ENCODE measurements around the gene OPRD1.

OPRD1 gene

GRCh38 chr1:28886731-28887418, 74.9 kb downstream of the OPRD1 start:
- no peak for FAIRE-seq

- FAIRE-seq = no peak
Measured at GRCh38 chr1:28887419-28887834, 75.5 kb downstream of the OPRD1 start.

GRCh38 chr1:28887835-28888682, 76.1 kb downstream of the OPRD1 start:
- peak; percentile 49 for FAIRE-seq

GRCh38 chr1:28888915-28889314, 76.9 kb downstream of the OPRD1 start:
- no peak for FAIRE-seq

- FAIRE-seq = no peak
Measured at GRCh38 chr1:28889357-28889756, 77.4 kb downstream of the OPRD1 start.

- no peak for FAIRE-seq
Measured at GRCh38 chr1:28890435-28890834, 78.5 kb downstream of the OPRD1 start.

DNA sequence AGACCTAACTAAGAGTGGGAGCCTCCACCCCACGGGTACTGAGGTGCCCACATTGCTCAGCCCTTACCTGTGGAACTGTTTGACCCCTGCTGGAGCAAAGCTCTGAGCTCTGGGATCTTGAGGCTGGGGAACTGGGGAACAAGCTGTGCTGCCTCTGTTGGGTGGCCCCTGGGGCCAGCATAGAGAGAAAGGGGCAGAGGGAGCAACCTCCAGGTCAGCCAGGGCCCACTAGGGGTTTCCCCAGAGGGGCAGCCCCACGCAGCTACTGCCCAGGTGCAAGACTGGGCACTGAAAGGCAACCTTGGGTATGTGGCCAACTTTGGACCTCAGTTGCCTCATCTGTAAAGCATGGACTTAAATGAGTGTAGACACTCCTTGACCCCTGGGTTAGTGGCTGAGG, 78.9 kb downstream of the OPRD1 start:
- no peak for FAIRE-seq

- FAIRE-seq = no peak
Measured at GRCh38 chr1:28891256-28891655, 79.3 kb downstream of the OPRD1 start.

GRCh38 chr1:28893403-28894102, 81.6 kb downstream of the OPRD1 start:
- no peak for FAIRE-seq

GRCh38 chr1:28894785-28895184, 82.8 kb downstream of the OPRD1 start:
- no peak for FAIRE-seq

- FAIRE-seq = no peak
Measured at GRCh38 chr1:28895896-28896608, 84.1 kb downstream of the OPRD1 start.

DNA sequence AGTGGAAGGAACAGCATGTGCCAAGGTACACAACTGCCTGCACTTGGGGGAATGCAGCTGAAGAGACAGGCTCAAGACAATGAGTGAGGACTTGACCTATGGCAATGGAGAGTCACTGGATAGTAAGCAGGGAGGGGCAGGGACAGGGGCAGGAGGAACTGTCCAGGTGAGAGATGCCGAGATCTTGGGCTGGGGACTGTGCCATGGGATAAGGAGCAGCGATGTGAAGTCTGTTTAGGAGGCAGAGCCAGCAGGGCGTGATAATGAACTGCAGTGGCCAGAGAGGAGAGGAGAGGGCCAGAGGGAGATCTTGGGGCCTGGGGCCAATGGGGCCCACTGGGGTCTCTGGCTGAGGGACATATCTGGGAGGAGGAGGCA, 84.6 kb downstream of the OPRD1 start:
- no peak for FAIRE-seq

DNA sequence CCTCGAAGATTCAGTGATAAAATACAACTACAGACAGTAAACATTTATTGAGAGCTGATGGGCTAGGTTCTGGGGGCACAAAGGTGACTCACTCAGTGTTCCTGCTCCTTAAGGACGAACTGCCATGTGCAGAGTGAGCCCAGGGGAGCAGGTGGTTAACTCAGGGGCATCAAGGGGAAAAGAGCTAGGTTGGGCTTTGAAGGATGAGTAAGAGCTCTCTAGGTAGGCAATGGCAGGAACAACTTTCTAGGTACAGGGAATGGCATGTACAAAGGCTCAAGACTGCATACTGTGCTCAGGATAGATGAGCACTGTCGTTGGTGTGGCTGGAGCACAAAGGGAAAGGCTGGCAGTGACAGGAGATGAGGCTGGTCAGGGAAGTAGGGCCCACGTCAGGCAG, 85.8 kb downstream of the OPRD1 start:
- no peak for FAIRE-seq

- FAIRE-seq = no peak
Measured at GRCh38 chr1:28898405-28898881, 86.5 kb downstream of the OPRD1 start.

DNA sequence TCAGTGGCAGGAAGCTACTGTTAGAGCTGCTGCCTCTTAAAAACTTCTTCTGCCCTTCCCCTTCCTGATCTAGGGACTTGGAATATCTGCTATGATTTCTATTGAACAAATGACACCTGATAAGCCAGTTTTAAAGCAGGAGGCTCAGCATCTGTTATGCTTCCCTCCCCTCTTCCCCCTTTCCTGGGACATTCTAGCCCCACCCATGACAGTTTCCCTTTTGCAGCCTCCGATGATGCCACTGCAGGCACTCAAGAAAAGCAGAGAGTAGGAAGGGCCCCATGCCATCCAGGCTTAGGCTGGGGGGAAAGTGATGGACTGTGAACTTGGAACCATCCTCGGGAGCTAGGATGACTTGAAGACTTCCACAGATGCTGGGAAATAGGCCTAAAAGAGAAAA, 87.3 kb downstream of the OPRD1 start:
- FAIRE-seq = no peak

DNA sequence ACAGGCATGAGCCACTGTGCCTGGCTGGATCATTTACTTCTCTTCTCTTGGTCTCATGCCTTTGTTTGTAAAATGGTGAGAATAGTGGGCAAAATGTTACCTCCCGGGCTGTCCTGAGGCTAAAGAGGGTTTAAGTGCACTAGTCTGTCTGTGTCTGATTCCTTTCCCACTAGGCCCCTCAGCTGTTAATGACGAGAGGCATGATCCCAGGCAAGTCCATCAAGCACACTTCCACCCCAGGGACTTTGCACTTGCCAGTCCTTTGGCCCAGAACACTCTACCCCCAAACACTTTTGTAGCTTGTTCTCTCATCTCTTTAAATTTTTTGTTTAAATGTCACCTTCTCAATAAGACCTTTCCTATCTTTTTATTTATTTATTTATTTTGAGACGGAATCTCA, 88.6 kb downstream of the OPRD1 start:
- no peak for FAIRE-seq

- FAIRE-seq = no peak
Measured at GRCh38 chr1:28902738-28903137, 90.8 kb downstream of the OPRD1 start.

- FAIRE-seq = no peak
Measured at GRCh38 chr1:28905921-28906666, 94.1 kb downstream of the OPRD1 start.

DNA sequence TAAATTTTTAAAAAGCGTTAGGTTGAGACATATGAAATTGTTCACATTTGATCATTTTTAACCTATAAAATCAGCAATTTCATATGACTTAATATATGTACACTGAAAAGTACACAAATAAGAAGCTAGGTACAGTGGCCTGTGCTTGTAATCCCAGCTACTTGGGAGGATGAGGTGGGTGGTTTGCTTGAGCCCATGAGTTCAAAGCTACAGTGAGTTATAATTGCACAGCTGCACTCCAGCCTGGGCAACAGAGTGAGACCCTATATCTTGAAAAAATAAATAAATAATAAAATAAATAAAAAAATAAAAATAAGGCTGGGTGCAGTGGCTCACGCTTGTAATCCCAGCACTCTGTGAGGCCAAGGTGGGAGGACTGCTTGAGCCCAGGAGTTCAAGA, 97.2 kb downstream of the OPRD1 start:
- FAIRE-seq = no peak

DNA sequence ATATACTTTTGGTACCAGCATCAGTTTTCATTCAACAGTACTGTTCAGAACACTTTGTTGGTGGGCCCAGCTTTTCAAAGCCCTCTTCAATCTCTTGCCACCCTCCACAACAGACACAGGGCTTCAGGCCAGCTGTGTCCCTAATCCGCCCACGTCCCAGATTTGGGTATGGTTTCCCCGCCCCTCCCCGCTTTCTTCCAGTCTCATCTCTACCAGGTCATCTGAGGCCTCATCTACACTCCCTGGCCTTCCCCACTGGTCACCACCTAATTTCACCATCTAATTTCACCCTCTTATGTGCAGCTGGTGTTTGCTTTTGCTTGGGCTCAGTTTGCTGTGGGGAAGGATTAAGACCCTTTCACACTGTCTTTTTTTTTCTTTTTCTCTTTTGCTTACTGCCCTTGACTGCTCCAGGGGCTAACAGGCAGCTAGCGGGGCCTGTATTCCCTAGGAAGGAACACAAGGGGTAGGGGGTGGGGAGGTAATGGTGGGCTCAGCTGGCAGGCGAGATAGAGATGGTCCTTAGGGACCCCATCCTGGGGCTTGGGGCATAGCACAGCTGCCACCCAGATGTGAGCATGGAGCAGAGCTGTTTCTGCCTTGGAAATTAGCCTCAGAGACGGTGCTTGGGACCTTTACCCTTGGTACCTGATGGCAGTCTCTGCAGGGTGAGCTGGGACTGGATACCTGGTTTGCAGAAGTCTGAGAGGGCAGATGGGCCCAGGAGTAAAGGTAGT, 98.6 kb downstream of the OPRD1 start:
- FAIRE-seq = no peak

DNA sequence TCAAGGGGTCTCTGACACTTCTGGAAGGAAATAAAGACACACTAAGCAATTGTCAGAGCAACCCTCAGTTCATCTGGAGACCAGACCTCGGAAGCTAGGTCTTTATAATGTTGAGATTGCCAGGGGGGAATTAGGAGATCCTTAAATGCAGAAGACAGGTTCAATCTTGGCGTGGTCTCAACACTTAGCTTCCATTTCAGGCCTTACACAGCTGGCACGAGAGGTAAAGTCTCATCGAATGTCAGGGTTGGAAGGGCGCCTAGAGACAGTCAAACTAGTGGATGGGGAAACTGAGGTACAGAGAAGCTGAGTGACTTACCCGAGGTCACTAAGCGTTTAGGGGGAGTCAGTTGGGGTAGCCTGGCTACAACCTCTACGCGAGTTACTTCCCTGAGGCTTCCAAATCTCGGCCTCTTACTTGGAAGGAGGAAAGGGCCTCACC, 101.8 kb downstream of the OPRD1 start:
- no peak for FAIRE-seq

Data from G401.6 (cell line).